ENCODE results near the gene ATP8A1.

- no peak for TF ChIP-seq CTCF (IDR thresholded peaks at IDR 0.05; ENCODE audit: low read depth, low read length)
- no peak for TF ChIP-seq EZH2phosphoT487 (IDR thresholded peaks at IDR 0.05; ENCODE audit: low read depth)
Measured at GRCh38 chr4:42489095-42489494, 167.8 kb downstream of the ATP8A1 start.

All from OCI-LY3 (cell line).